ENCODE measurements around the gene HSPA2.
A peak's percentile ranks its signal among the peaks of the same experiment; 100 is the strongest.

Gene HSPA2

GRCh38 chr14:64541972-64542835 lies 1.7 kb downstream of the HSPA2 start:
- no peak for DNase-seq (ENCODE audit: low spot score)
- TF ChIP-seq CTCF (IDR thresholded peaks at IDR 0.05; ENCODE audit: extremely low read depth, missing control alignments), result no peak

- DNase-seq (ENCODE audit: low spot score), result no peak
- TF ChIP-seq CTCF (IDR thresholded peaks at IDR 0.05; ENCODE audit: extremely low read depth, missing control alignments), result no peak
Measured at GRCh38 chr14:64542836-64543201, 2.3 kb downstream of the HSPA2 start.

- no peak for TF ChIP-seq CTCF (IDR thresholded peaks at IDR 0.05; ENCODE audit: extremely low read depth, missing control alignments)
- no peak for DNase-seq (ENCODE audit: low spot score)
Measured at GRCh38 chr14:64544607-64545312, 4.2 kb downstream of the HSPA2 start.

GRCh38 chr14:64549016-64549415 lies 8.5 kb downstream of the HSPA2 start:
- no peak for DNase-seq (ENCODE audit: low spot score)
- no peak for TF ChIP-seq CTCF (IDR thresholded peaks at IDR 0.05; ENCODE audit: extremely low read depth, missing control alignments)

GRCh38 chr14:64549791-64550620 lies 9.5 kb downstream of the HSPA2 start, which contains the start of gene PPP1R36:
PPP1R36 (plus strand) TSS chr14:64549961; CDS start chr14:64549998, 37 bp downstream.
- no peak for TF ChIP-seq CTCF (IDR thresholded peaks at IDR 0.05; ENCODE audit: extremely low read depth, missing control alignments)
- peak; percentile 61 for DNase-seq (ENCODE audit: low spot score)

- DNase-seq (ENCODE audit: low spot score), result no peak
- no peak for TF ChIP-seq CTCF (IDR thresholded peaks at IDR 0.05; ENCODE audit: extremely low read depth, missing control alignments)
Measured at GRCh38 chr14:64550621-64551333, 10.2 kb downstream of the HSPA2 start.

Measured in GM20000 (cell line).